Activated CD4-positive, alpha-beta T cell treated with anti-CD3 and anti-CD28 coated beads, Interleukin-2, amount 50 U/mL, for 48 hours (primary cell): ENCODE measurements around the gene KCND3.

ENCODE experiments used
- DNase-seq, 2 experiments: peaks; one replicate each; pipeline ENCODE4 v3.0.0-alpha.2; 2020

KCND3 gene

DNA sequence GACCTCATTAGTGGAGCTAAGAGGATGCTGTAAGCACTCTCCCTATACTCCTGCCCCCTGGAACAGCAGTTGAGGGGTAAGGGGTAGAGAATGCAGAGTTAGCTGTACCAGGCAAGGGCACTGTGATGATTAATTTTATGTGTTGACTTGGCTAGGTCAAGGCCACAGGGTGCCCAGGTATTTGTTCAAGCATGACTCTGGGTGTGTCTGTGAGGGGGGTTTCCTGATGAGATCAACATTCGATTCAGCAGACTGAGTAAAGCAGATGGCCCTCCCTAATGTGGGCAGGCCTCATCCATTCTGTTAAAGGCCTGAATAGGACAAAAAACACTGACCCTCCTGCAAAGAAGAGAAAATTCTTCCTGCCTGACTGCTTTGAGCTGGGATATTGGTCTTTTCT lies 110.8 kb downstream of the KCND3 start:
- no peak for DNase-seq

DNA sequence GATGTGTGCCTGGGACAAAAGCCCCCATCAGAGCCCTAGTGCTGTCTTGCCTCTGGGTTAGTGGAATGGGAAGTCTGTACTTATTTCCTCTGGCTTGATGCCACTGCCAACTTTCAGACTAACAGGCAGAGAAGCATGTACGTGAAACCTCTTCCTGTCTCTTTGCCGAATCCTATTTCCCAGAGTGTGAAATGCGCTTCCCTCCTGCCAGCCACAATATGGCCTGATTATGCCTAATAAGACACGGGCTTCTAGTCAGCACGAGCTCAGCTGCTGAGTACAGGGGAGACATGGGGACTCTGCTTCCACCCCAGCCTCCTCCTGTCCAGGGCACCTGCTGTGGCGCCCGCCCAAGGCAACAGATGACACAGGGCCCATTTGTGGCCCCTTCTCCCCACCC lies 111.4 kb downstream of the KCND3 start:
- no peak for DNase-seq

- DNase-seq, result no peak
Measured at GRCh38 chr1:111876631-111877030, 112.8 kb downstream of the KCND3 start.

GRCh38 chr1:111875640-111876039 lies 113.8 kb downstream of the KCND3 start:
- DNase-seq, result no peak

DNA sequence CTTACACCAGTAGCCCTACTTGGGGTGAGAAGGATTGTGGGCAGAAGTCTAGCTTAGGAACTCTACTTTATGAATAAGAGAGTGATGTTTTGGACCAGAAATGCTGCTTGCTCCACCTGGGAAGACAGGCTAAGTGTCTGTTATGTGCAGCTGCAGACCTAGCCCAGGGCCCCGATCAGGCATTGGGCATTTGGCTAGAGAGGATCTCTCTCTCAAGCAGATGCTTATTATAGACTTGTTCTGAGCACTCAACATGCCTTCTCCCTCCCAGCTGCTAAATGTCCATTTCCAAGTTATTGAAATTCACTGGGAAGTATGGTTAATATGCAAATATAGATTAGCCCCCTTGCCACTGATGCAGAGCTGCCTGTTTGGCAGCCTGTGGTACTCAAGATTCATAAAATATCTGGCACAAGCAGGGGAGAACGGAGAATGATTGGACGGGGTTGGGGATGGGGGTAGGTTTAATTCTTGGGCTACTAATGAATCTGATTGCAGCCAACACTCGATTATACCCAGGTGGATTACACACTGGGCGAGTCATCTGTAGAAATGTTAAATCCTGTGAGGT lies 115.9 kb downstream of the KCND3 start:
- DNase-seq, result no peak

GRCh38 chr1:111870181-111870580 lies 119.3 kb downstream of the KCND3 start:
- no peak for DNase-seq

DNA sequence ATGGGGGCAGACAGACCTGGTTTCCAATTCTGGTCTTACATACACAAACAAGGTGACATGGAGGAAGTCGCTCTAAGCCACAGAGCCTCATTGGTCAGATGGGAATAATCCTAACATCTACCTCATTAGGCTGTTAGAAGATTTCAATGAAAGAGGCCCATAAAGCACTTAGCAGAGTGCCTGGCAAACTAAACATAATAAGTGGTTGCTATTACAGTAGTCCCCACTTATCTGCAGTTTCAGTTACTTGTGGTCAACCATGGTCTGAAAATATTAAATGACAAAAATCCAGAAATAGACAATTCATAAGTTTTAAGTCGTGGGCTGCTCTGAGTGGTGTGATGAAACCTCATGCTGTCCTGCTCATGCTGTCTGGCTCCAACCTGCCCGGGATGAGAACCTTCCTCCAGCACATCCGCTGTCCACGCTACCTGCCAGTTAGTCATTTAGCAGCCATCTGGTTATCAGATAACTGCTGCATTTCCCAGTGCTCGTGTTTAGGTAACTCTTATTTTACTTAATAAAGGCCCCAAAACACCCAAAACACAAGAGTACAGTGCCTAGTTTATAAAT lies 121.5 kb downstream of the KCND3 start:
- DNase-seq, result no peak

- DNase-seq, result no peak
Measured at GRCh38 chr1:111864862-111865261, 124.6 kb downstream of the KCND3 start.

GRCh38 chr1:111863401-111863800 lies 126.1 kb downstream of the KCND3 start:
- no peak for DNase-seq

DNA sequence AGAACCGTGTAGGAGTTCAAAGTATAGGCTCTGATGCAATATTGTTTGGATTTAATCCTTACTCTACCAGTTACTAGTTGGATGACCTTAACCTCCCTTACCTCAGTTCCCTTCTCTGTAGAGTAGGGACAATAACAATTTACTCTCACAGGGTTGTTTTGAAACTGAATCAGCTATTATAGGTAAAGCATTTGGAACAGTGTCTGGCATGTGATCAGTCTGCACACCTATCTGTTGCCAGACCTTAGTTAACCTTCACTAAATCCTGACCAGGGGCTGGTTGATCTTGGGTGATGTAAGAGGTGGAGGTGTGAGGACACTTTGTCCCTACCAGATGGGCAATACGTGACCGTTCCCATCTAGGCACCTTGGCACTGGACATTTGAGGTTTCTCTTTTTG lies 126.9 kb downstream of the KCND3 start:
- no peak for DNase-seq

DNA sequence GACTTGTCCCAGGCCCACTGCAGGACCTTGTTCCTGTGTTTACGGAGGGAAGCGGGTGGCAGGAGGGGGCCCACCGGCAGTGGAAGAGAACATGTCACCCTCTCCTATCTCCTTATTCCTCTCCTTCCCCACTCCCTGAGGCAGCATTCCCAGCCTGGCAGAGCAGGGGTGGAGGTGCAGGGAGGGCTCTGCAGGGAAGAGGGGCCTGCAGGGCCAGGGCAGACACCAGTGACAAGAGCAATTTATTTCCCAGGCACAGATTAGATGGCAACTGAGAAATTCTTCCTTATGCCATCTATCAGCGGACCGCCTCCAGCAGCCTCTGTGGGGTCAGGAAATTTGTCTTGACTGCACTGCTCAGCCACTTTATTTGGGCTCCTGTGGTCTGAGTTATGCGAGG lies 127.9 kb downstream of the KCND3 start:
- no peak for DNase-seq

DNA sequence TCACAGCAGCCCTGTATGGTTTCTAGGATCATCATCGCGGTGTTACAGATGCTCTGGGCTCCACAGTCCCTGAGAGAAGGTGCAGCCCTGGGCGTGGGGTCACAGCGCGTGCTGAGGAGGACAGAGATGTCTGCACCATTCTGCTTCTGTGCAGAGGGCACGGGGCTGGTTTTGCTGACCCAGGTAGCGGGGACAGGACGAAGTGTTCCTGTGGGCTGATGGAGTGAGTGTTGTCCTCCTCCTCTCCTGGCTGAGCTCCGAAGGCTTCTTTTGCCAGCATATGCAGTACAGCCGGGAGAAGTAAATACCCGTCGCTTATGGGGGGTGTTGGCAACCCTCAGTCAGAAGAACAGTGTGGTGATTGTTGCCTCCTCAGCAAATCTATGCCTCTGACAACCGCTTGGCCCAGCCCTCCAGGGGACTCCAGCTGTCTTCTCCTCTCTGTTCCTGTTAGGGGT lies 132.2 kb downstream of the KCND3 start:
- no peak for DNase-seq

- DNase-seq, result no peak
Measured at GRCh38 chr1:111856411-111857185, 132.9 kb downstream of the KCND3 start.

- no peak for DNase-seq
Measured at GRCh38 chr1:111855260-111855659, 134.2 kb downstream of the KCND3 start.

GRCh38 chr1:111852261-111852721 lies 137.2 kb downstream of the KCND3 start:
- no peak for DNase-seq

- no peak for DNase-seq
Measured at GRCh38 chr1:111851552-111851951, 137.9 kb downstream of the KCND3 start.

DNA sequence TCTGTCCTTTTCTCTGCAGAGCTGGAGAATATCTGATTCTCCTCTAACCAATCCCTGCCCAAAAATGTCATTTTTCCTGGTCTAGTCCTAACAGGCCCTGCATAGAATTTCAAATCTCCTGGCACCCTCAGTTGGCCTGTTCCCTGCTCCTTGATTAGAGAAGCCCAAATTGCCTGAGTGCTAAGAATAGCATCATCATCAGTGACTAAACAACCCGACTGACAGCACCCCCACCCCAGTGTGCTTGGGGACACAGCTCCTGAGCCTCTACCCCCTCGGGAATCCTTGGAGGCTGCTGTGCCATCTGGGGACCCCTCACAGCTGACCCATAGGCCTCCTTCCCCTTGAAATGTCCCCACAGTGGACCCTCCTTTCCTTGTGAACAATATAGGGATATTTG lies 139.4 kb downstream of the KCND3 start:
- DNase-seq, result no peak

- DNase-seq, result no peak
Measured at GRCh38 chr1:111848852-111849545, 140.5 kb downstream of the KCND3 start.

DNA sequence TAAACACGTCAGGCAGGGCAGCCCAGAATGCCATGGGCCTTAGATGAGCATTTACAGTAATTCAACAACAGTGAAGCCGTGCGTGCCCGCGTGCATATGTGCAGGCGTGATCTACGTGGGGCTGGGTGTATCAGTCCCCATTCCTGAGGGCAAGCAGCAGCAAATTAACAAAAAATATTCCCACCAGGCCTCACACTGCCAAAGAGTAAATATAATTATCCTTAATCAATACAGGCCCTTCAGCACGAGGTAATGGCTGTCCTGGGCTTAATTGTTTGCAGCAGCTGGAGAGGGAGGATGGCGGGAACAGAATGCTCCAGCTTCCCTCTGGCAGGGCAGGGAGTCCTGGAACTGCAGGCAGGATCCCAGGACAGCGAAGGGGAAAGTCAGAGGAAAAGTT lies 142.0 kb downstream of the KCND3 start:
- no peak for DNase-seq

GRCh38 chr1:111846842-111847241 lies 142.6 kb downstream of the KCND3 start:
- DNase-seq, result no peak

DNA sequence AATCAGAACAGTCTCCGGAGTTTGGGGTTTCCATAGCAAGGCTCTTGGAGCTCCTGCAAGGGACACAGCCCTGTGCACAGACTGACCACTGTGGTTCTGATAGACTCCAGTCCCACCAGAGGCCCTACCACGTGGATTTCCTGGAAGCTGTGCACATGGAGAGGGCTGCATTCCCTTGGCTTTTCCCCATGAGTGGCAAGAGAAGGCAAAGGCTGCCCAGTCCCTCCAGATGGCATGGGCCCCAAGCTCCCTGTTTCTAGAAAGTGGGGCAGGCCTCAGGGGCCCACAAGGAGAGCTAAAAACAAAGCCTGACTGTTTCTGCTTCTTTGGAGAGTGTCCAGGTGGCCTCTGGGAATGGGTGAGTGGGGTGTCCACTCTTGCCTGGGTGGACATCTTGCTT lies 146.3 kb downstream of the KCND3 start:
- DNase-seq, result no peak

- DNase-seq, result no peak
Measured at GRCh38 chr1:111842411-111842810, 147.1 kb downstream of the KCND3 start.

DNA sequence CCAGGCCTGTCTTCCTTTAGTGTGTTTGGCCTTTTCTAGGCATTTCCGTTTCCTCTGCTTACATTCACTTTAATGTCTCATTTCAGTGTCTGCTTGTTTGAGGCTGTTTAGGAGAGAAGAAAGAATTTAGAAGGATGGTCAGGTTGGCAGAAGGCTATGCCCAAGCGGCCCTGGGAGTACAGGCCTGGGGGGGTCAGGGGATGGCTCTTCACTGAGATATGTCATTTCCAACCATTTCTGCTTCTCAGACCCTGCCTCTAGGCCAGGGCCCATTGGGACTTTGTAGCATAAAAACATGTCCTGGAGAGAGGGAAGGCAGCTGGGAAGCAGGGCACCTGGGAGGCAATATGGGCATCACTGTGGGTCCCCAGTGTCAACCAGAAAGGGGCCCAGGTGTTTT lies 147.7 kb downstream of the KCND3 start:
- DNase-seq, result no peak

- DNase-seq, result no peak
Measured at GRCh38 chr1:111841189-111841588, 148.3 kb downstream of the KCND3 start.
